ENCODE results near the gene HPCAL1. TPM values are rescaled to one million over a fixed set of nuclear protein-coding genes. Genes with fewer than 3 reads are reported as not detected.

HPCAL1 gene
- total RNA-seq, 1 donor from 2014 or later: 3.7 TPM

- H3K27me3 Mint-ChIP-seq (ENCODE audit: insufficient read depth, low read depth): peaks cover 8% of the 10 kb centered on the region
- no peak overlapping the region for H3K4me3 Mint-ChIP-seq
- H4K20me1 ChIP-seq (ENCODE audit: low read depth): no peaks in the 10 kb centered on the region
- DNase-seq (ENCODE audit: low spot score): no peak
- no peaks in the 10 kb centered on the region for H3K36me3 Mint-ChIP-seq
- no peak overlapping the region for H2AFZ ChIP-seq (replicated peaks)
- no peak overlapping the region for H3K9ac ChIP-seq
- H3K9me3 ChIP-seq (ENCODE audit: low read depth): no peaks in the 10 kb centered on the region
- no peak overlapping the region for H3K4me3 ChIP-seq
- H3K4me1 ChIP-seq: peaks cover 13% of the 10 kb centered on the region
- TF ChIP-seq CTCF (IDR thresholded peaks at IDR 0.05): no peak
- TF ChIP-seq EZH2phosphoT487 (IDR thresholded peaks at IDR 0.05): no peak
- no peak for TF ChIP-seq EZH2 (IDR thresholded peaks at IDR 0.05)
- H3F3A ChIP-seq (ENCODE audit: low read depth): no peaks in the 10 kb centered on the region
- H3K27ac ChIP-seq: no peak overlapping the region
- no peak overlapping the region for H3K4me2 ChIP-seq
- peaks cover 28% of the 10 kb centered on the region for H3K4me1 Mint-ChIP-seq
- H3K27ac Mint-ChIP-seq: no peak overlapping the region
- H3K79me2 ChIP-seq (ENCODE audit: low read depth): no peaks in the 10 kb centered on the region
- H3K9me3 Mint-ChIP-seq: no peaks in the 10 kb centered on the region
- H3K36me3 ChIP-seq: no peaks in the 10 kb centered on the region
- H3K27me3 ChIP-seq: no peaks in the 10 kb centered on the region
Observed at GRCh38 chr2:10422251-10422650, 119.5 kb downstream of the HPCAL1 start.

- no peaks in the 10 kb centered on the region for H3K36me3 Mint-ChIP-seq
- H3K27ac ChIP-seq: no peak overlapping the region
- no peak overlapping the region for H3K4me2 ChIP-seq
- no peak overlapping the region for H3K4me3 ChIP-seq
- no peaks in the 10 kb centered on the region for H3K79me2 ChIP-seq (ENCODE audit: low read depth)
- no peak overlapping the region for H3K4me3 Mint-ChIP-seq
- no peak overlapping the region for H3K27ac Mint-ChIP-seq
- no peaks in the 10 kb centered on the region for H3K9me3 Mint-ChIP-seq
- H3K4me1 ChIP-seq: peaks cover 13% of the 10 kb centered on the region
- H3K27me3 ChIP-seq: no peaks in the 10 kb centered on the region
- no peak overlapping the region for H3K9ac ChIP-seq
- no peaks in the 10 kb centered on the region for H3K9me3 ChIP-seq (ENCODE audit: low read depth)
- no peaks in the 10 kb centered on the region for H3F3A ChIP-seq (ENCODE audit: low read depth)
- H3K36me3 ChIP-seq: no peaks in the 10 kb centered on the region
- no peak overlapping the region for H2AFZ ChIP-seq (replicated peaks)
- peaks cover 34% of the 10 kb centered on the region for H3K4me1 Mint-ChIP-seq
- TF ChIP-seq CTCF (IDR thresholded peaks at IDR 0.05) (no peak), EZH2 (IDR thresholded peaks at IDR 0.05) (no peak), EZH2phosphoT487 (IDR thresholded peaks at IDR 0.05) (no peak)
- H4K20me1 ChIP-seq (ENCODE audit: low read depth): no peaks in the 10 kb centered on the region
- peaks cover 8% of the 10 kb centered on the region for H3K27me3 Mint-ChIP-seq (ENCODE audit: insufficient read depth, low read depth)
- no peak for DNase-seq (ENCODE audit: low spot score)
Observed at GRCh38 chr2:10422732-10423399, 120.2 kb downstream of the HPCAL1 start.

GRCh38 chr2:10423400-10423774 is 120.7 kb downstream of the HPCAL1 start:
- H3K4me2 ChIP-seq: no peak overlapping the region
- H3K27ac Mint-ChIP-seq: no peak overlapping the region
- DNase-seq (ENCODE audit: low spot score): no peak
- TF ChIP-seq CTCF (IDR thresholded peaks at IDR 0.05) (no peak), EZH2 (IDR thresholded peaks at IDR 0.05) (no peak), EZH2phosphoT487 (IDR thresholded peaks at IDR 0.05) (no peak)
- no peak overlapping the region for H3K4me3 ChIP-seq
- H3K79me2 ChIP-seq (ENCODE audit: low read depth): no peaks in the 10 kb centered on the region
- no peak overlapping the region for H3K27ac ChIP-seq
- no peak overlapping the region for H3K4me3 Mint-ChIP-seq
- no peaks in the 10 kb centered on the region for H3K9me3 ChIP-seq (ENCODE audit: low read depth)
- H2AFZ ChIP-seq (replicated peaks): no peak overlapping the region
- H3K9me3 Mint-ChIP-seq: no peaks in the 10 kb centered on the region
- no peaks in the 10 kb centered on the region for H3K36me3 ChIP-seq
- no peaks in the 10 kb centered on the region for H3F3A ChIP-seq (ENCODE audit: low read depth)
- no peaks in the 10 kb centered on the region for H4K20me1 ChIP-seq (ENCODE audit: low read depth)
- H3K9ac ChIP-seq: no peak overlapping the region
- H3K27me3 Mint-ChIP-seq (ENCODE audit: insufficient read depth, low read depth): peaks cover 7% of the 10 kb centered on the region
- H3K36me3 Mint-ChIP-seq: no peaks in the 10 kb centered on the region
- no peaks in the 10 kb centered on the region for H3K27me3 ChIP-seq
- peaks cover 13% of the 10 kb centered on the region for H3K4me1 ChIP-seq
- H3K4me1 Mint-ChIP-seq: peaks cover 33% of the 10 kb centered on the region

Data from neural progenitor cell (in vitro differentiated cells).